Inflammatory macrophage treated with lipopolysaccharide for 4 hours (primary cell): Measurements from ENCODE around the gene SPIRE1.

Experiments
- DNase-seq: peaks from one replicate; pipeline ENCODE4 v3.0.0-alpha.2; 2020

Gene SPIRE1

GRCh38 chr18:12657684-12658425, at the start of gene SPIRE1:
SPIRE1 (minus strand) TSS chr18:12658107; CDS start chr18:12657866, 241 bp downstream.
- DNase-seq, result peak; percentile 73

GRCh38 chr18:12703664-12704063, 45.8 kb upstream of the SPIRE1 start:
- peak; percentile 17 for DNase-seq

- DNase-seq, result no peak
Measured at GRCh38 chr18:12703096-12703567, 45.2 kb upstream of the SPIRE1 start.

GRCh38 chr18:12702221-12703095, 44.6 kb upstream of the SPIRE1 start, which contains the start of the genes CEP76 and PSMG2:
CEP76 (minus strand) TSS chr18:12702723; CDS start chr18:12702548, 175 bp downstream.
PSMG2 (plus strand) TSS chr18:12703042; CDS start chr18:12703108, 66 bp downstream.
- DNase-seq, result peak; percentile 92

GRCh38 chr18:12701161-12701560, 43.3 kb upstream of the SPIRE1 start:
- no peak for DNase-seq

GRCh38 chr18:12699747-12700146, 41.8 kb upstream of the SPIRE1 start:
- no peak for DNase-seq

- DNase-seq, result no peak
Measured at GRCh38 chr18:12694032-12694431, 36.1 kb upstream of the SPIRE1 start.

- no peak for DNase-seq
Measured at GRCh38 chr18:12692206-12692605, 34.3 kb upstream of the SPIRE1 start.

GRCh38 chr18:12689256-12689850, 31.4 kb upstream of the SPIRE1 start:
- DNase-seq, result no peak

GRCh38 chr18:12686100-12686499, 28.2 kb upstream of the SPIRE1 start:
- DNase-seq, result peak; percentile 1

GRCh38 chr18:12679183-12679786, 21.4 kb upstream of the SPIRE1 start:
- DNase-seq, result peak; percentile 40

GRCh38 chr18:12668041-12668440, 10.1 kb upstream of the SPIRE1 start:
- no peak for DNase-seq

- DNase-seq, result peak; percentile 49
Measured at GRCh38 chr18:12659904-12660605, 2.1 kb upstream of the SPIRE1 start.

GRCh38 chr18:12658426-12659138, 675 bp upstream of the SPIRE1 start:
- peak; percentile 46 for DNase-seq

GRCh38 chr18:12656938-12657683, 796 bp downstream of the SPIRE1 start:
- peak; percentile 47 for DNase-seq

- no peak for DNase-seq
Measured at GRCh38 chr18:12656605-12656937, 1.3 kb downstream of the SPIRE1 start.

GRCh38 chr18:12654971-12655370, 2.9 kb downstream of the SPIRE1 start:
- no peak for DNase-seq

- DNase-seq, result peak; percentile 28
Measured at GRCh38 chr18:12652861-12653401, 5.0 kb downstream of the SPIRE1 start.

GRCh38 chr18:12651651-12652050, 6.3 kb downstream of the SPIRE1 start:
- DNase-seq, result no peak

- DNase-seq, result no peak
Measured at GRCh38 chr18:12647773-12648172, 10.1 kb downstream of the SPIRE1 start.
